ENCODE measurements around the gene GLT6D1. TPM values are rescaled to one million over a fixed set of nuclear protein-coding genes. Genes with fewer than 3 reads are reported as not detected.

Gene GLT6D1
- total and polyA plus RNA-seq, 2 donors (not counting 3 experiments of a cell fraction or from before 2014, with no cell fraction given): not detected

GRCh38 chr9:135666534-135667462 lies 27.5 kb upstream of the GLT6D1 start:
- CTCF ChIA-PET: interaction anchor here (0.9 kb wide), 1 partner anchor 9 kb away, joined by 3 read pairs; no protein-coding TSS in a partner anchor
- H2AFZ ChIP-seq (ENCODE audit: low read depth, low read length): no peak overlapping the region

More at GRCh38 chr9:135666534-135667462, 27.5 kb upstream of the GLT6D1 start:
- Histone ChIP-seq H3K9me3 (replicated peaks; ENCODE audit: control insufficient read depth, insufficient read depth, low read length) (no peaks in the 10 kb centered on the region), H4K20me1 (replicated peaks; ENCODE audit: control insufficient read depth, extremely low read depth, insufficient read depth, low read length) (no peaks in the 10 kb centered on the region), H3K36me3 (ENCODE audit: control insufficient read depth in 2 of 2, extremely low read depth in 1 of 2, insufficient read depth in 2 of 2, low read length in 2 of 2) (no peaks in the 10 kb centered on the region), H3K4me1 (ENCODE audit: control insufficient read depth, extremely low read depth, insufficient read depth, low read length) (no peaks in the 10 kb centered on the region), H3K27ac (ENCODE audit: insufficient read depth, low read depth, low read length) (no peak overlapping the region), H3K79me2 (ENCODE audit: control insufficient read depth, insufficient read depth, low read length) (no peaks in the 10 kb centered on the region), H3K4me3 (replicated peaks in 1 of 3; ENCODE audit: insufficient read depth in 1 of 3, low read depth in 1 of 3, low read length in 3 of 3) (no peak overlapping the region), H3K9ac (replicated peaks; ENCODE audit: extremely low read depth, insufficient read depth, low read length) (no peak overlapping the region), H3K9me1 (replicated peaks; ENCODE audit: control insufficient read depth, extremely low read depth, insufficient read depth, low read length) (no peaks in the 10 kb centered on the region), H3K4me2 (ENCODE audit: insufficient read depth, low read length) (no peak overlapping the region), H3K27me3 (ENCODE audit: control insufficient read depth in 2 of 2, insufficient read depth in 2 of 2, low read length in 2 of 2) (no peaks in the 10 kb centered on the region)
- no TSS peak for BruUV-seq (replicated peaks)
- POLR2A ChIA-PET: no interaction called here
- FAIRE-seq: no peak
- intact Hi-C loops (cut with micrococcal nuclease): no loop called here
- dilution Hi-C loops (cut with MboI; ENCODE audit: extremely low pct_ligation_motif_present, low sequenced_read_pairs): no loop called here
- no peak for TF ChIP-seq MAX (IDR thresholded peaks at IDR 0.05; ENCODE audit: insufficient read depth, insufficient read length)
- no peak for TF ChIP-seq CTCF (IDR thresholded peaks at IDR 0.05; ENCODE audit: extremely low read depth in 1 of 2, insufficient read depth in 1 of 2, low read depth in 1 of 2, low read length in 2 of 2)
- no peak for TF ChIP-seq FOS (IDR thresholded peaks at IDR 0.05; ENCODE audit: borderline replicate concordance, insufficient read depth, low read length)
- no peak for TF ChIP-seq POLR2A (IDR thresholded peaks at IDR 0.05; ENCODE audit: low read depth, low read length)
- TF ChIP-seq POLR2AphosphoS5 (IDR thresholded peaks at IDR 0.05; ENCODE audit: insufficient read depth, low read depth, low read length): no peak
- no peak for TF ChIP-seq GATA2 (IDR thresholded peaks at IDR 0.05; ENCODE audit: insufficient read depth, insufficient read length, low read depth, low read length)
- no peak for TF ChIP-seq MYC (IDR thresholded peaks at IDR 0.05; ENCODE audit: low read depth, low read length)
- no peak for TF ChIP-seq EZH2 (IDR thresholded peaks at IDR 0.05; ENCODE audit: borderline replicate concordance, low read depth, low read length, severe bottlenecking)
- no peak for TF ChIP-seq JUN (IDR thresholded peaks at IDR 0.05; ENCODE audit: borderline replicate concordance, insufficient read depth, insufficient read length, low read depth)
- no peak for DNase-seq (ENCODE audit: low read depth, low spot score)
